Fibroblast of mammary gland (primary cell): Measurements from ENCODE around the gene HRH2.

Experiments used
- DNase-seq: peaks from one replicate; pipeline ENCODE4 v3.0.0-alpha.2; 2010; ENCODE audit warnings: low read depth
- H3K4me3 ChIP-seq: 2 replicates; pipeline ENCODE4 v1.5.1; 2011; ENCODE audit warnings: low read depth, mild to moderate bottlenecking, low read length, moderate library complexity; ENCODE audit not compliant: control insufficient read depth
- TF ChIP-seq, protein P1 (sequence below): conservative IDR thresholded peaks from 2 replicates; pipeline ENCODE4 v1.5.1; 2011; ENCODE audit warnings: low read depth, low read length, inconsistent platforms; ENCODE audit not compliant: control insufficient read depth, insufficient read depth

Gene HRH2

DNA sequence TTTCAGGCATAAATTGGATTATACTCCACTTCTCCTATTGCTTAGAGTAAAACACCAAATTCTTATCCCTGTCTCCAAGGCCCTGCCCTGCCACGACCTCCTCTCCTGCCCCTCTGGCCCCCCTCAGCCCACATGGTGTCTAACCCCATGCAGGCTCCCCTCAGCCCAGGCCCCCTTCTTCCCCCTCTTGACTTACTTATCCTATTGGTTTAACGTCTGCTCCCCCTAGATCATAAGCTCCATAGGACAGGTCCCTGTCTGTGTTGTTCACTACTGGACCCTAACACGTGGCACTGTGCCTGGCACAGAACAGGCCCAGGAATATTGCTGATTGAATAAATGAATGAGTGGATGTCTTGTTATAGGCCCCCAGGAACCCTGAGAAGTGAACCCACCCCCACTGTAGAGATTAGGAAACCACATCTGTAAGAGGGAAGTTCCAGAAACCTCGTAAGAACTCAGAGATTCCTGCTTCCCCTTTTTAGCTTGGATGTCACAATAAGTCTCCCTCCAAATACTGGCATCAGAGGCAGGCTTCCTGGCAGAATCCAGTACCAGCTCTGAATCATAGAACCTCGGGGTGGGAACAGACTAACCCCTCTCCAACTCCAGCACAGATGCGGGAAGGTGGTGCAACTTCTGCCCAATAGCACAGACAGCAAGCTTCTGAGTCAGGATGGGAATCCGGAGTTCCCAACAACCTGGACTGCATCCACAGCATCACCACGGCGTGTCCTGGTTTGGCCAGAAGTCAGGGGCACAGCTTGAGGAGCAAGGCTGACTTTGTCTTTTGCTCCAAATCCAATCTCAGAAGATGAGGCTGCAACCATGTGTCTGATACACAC lies 31.5 kb downstream of the HRH2 start:
- no peak overlapping the region for H3K4me3 ChIP-seq
- DNase-seq = peak; percentile 28
- TF ChIP-seq, protein P1, sequence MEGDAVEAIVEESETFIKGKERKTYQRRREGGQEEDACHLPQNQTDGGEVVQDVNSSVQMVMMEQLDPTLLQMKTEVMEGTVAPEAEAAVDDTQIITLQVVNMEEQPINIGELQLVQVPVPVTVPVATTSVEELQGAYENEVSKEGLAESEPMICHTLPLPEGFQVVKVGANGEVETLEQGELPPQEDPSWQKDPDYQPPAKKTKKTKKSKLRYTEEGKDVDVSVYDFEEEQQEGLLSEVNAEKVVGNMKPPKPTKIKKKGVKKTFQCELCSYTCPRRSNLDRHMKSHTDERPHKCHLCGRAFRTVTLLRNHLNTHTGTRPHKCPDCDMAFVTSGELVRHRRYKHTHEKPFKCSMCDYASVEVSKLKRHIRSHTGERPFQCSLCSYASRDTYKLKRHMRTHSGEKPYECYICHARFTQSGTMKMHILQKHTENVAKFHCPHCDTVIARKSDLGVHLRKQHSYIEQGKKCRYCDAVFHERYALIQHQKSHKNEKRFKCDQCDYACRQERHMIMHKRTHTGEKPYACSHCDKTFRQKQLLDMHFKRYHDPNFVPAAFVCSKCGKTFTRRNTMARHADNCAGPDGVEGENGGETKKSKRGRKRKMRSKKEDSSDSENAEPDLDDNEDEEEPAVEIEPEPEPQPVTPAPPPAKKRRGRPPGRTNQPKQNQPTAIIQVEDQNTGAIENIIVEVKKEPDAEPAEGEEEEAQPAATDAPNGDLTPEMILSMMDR = no peak

DNA sequence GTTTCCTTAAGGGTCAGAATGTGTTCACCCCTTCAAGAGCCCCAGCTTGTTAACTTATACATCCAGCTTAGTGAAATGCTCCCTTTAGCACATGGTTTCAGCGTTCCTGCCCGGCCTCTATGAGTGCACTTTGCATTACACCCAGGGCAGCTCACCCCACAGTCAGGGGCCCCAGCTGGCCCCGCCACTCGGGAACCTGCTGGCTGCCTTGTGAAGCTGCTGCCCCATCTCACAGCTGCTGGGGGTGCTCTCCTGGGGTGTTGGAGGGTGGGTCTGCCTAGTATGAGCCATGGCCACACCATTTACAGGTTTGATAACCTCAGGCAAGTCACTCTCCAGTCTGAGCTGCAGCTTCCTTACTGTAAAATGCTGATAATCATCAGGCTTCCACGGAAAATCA lies 32.2 kb downstream of the HRH2 start:
- TF ChIP-seq, protein P1 = no peak
- no peak for DNase-seq
- no peak overlapping the region for H3K4me3 ChIP-seq

- H3K4me3 ChIP-seq = no peak overlapping the region
- no peak for DNase-seq
- TF ChIP-seq, protein P1 = no peak
Measured at GRCh38 chr5:175690586-175690985, 32.7 kb downstream of the HRH2 start.

DNA sequence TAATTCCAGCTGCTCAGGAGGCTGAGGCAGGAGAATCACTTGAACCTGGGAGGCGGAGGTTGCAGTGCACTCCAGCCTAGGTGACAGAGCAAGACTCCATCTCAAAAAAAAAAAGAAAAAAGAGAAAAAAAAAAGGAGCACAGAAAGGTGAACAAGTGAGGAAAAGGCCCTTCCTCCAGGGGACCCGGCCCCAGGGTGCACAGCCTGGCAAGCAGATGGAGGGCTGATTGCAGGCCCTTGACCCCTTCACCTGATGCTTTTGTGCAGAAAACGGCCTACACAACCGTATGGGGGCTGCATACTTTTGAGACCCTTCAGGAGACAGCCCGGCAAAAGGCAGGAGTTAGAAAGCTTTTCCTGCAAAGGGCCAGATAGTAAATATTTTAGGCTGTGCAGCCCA lies 33.9 kb downstream of the HRH2 start:
- no peak overlapping the region for H3K4me3 ChIP-seq
- TF ChIP-seq, protein P1 = no peak
- no peak for DNase-seq

DNA sequence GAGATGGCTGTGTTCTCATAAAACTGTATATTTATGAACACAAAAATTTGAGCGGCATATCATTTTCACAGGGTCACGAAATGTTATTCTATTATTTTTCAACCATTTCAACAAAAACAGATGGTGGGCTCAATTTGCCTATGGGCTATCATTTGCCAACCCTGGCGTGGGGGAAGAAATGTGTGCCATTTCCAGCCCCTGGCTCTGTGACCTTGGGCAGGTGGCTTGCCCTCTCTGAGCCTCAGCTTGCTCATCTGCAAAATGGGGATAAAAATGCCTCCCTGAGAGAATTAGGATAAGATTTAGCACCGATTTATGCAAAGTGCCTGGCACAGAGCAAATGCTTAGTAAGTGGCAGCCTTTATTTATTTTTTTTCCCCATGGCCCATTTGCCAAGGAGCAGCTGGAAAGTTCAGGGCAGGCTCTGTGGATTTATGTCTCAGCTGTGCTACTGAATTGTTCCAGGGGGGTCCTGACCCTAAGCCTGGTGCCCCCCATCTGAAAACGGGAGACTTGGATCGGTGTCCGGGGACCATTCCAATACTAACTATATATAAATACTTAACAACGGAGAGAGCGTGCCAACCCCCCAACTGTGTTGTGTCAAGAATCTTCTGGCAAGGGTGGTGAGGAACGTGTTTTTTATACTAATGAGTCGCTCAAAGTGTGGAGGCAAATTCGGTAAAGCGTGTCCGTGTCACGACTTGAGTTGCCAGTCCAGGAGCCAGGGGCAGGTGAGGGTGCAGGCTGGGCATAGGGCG lies 34.5 kb downstream of the HRH2 start:
- TF ChIP-seq, protein P1 = no peak
- no peak for DNase-seq
- no peak overlapping the region for H3K4me3 ChIP-seq

- DNase-seq = no peak
Measured at GRCh38 chr5:175692996-175693710, 35.3 kb downstream of the HRH2 start.

More at GRCh38 chr5:175692996-175693710, 35.3 kb downstream of the HRH2 start:
- H3K4me3 ChIP-seq = no peak overlapping the region
- TF ChIP-seq, protein P1 = no peak
